ENCODE measurements around the gene APOD.

APOD gene

DNA sequence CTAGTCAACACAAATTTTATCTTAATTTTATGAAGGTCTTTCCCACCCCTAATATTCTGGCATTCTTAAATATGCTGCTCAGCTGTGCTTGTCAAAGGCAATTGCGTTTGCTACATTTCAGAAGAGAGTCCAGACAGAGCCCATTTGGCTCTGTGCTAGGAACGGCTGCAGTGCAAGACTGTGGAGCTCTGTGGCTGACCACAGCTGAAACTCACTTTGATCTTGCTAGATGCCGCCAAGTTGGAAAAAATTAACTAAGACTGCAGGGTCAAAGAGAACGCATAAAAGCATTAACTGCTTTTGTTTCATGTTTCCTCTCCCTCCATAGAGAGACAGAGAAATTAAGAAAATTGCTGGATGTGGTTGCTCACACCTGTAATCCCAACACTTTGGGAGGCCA is 33.0 kb downstream of the APOD start:
- DNase-seq: no peak

DNA sequence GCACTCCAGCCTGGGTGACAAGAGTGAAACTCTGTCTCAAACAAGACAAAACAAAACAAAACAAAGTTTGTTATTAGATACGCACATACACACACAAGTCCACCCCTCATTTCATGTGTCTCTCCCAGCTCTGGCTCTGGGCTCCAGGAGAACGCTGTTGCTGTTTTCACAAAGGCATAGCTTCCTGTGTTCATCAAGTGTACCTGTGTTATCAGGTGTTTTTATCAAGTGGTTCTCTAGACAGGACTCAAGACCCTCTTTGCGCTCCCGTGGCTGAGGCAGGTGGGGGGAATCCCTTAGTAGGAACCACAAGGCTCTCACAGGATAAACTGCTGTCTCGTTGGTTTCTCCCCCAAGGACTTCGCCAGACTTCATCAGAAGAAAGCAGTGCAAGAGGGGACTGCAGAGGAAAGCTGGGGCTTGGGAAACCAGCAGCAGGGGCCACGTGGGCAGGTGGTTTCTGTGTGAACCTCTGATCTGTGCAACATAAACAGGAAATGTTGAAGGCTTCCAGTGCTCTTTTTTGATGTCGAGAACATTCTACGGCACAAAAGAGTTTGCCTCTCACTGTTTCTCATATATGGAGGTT is 33.7 kb downstream of the APOD start:
- DNase-seq: no peak

DNA sequence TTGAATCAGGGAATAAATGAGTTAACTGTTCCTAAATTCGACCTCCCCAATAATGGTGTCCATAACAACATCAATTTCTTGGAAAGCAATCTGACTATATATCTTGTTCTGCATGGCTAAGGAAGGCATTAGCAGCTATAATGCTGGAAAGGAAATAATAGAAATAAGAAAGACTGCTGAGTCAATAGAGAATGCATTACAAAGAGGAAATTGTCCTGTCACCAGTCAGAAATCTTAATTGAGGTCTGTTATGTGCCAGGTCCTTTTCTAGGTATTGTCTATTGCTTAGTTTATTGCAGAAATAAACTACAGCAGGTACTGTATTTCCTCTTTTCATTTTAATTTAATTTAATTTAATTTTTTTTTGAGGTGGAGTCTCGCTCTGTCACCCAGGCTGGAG is 34.8 kb downstream of the APOD start:
- no peak for DNase-seq

GRCh38 chr3:195548501-195548900 is 35.2 kb downstream of the APOD start:
- no peak for DNase-seq

GRCh38 chr3:195548006-195548405 is 35.7 kb downstream of the APOD start:
- no peak for DNase-seq

GRCh38 chr3:195546130-195546560 is 37.6 kb downstream of the APOD start:
- DNase-seq: no peak

DNA sequence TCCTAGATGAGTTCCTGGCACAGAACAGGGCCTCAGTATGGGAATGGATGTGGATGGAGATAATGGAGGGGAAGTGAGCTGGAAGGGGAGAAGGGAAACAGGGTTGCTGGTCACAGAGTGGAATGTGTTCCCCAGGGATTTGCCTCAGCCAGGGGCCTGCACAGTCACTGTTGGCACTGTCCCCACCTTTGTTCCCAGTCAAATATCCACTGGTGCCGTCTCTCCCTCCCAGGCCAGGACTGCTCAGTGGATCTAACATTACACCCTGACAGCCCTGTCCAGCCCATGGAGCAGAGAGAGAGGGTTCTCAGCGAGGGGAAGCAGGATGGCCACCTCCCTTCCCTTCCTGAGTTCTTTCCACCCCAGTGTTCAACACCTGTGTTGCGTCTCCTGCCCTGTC is 39.1 kb downstream of the APOD start:
- DNase-seq: no peak

DNA sequence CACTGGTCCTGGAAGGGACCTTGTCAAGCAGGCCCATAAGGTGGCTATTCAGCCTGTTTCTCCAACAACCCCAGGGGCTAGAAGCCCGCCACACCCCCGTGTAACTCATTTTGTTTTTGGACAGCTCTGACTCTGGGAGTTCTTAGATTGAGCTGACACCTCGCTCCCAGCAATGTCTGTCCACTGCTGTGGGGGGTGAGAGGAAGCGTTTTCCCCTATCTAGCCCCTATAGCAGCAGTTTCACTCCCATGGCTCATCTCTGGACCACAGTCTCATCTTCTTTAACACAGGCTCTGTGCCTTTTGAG is 39.6 kb downstream of the APOD start:
- DNase-seq: no peak

DNA sequence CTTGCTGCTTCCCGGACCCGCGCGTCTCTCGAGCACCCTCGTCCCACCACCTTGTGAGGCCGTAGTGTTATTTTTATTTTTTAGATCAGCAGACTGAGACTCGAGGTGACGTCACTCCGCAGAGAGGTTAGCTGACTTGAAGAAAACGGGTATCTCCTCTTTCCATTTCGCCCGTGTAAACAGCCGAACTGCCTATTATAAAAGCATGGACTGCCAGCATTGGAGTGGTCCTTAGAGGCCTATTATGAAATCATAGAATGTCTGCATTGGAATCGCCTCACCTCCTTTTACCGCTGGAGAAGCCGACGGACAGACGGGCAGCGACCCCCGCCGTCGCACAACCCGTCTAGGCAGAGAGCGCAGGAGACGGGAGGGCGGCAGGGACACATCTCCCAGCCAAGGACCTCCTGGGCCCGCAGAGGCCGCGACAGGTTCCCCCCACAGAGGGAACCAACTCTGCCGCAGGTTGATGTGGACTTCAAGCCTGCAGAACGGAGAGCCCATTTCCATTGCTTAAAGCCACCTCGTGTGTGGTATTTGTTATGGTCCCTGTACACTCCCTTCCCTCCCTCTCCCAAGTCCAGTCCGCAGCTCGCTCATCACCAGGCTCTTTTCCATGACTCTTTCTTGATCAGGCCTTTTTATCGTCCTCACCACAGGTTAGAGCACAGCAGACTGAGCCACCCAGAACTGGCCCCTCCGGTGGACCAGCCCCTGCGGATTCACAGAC is 40.1 kb downstream of the APOD start:
- DNase-seq: no peak

DNA sequence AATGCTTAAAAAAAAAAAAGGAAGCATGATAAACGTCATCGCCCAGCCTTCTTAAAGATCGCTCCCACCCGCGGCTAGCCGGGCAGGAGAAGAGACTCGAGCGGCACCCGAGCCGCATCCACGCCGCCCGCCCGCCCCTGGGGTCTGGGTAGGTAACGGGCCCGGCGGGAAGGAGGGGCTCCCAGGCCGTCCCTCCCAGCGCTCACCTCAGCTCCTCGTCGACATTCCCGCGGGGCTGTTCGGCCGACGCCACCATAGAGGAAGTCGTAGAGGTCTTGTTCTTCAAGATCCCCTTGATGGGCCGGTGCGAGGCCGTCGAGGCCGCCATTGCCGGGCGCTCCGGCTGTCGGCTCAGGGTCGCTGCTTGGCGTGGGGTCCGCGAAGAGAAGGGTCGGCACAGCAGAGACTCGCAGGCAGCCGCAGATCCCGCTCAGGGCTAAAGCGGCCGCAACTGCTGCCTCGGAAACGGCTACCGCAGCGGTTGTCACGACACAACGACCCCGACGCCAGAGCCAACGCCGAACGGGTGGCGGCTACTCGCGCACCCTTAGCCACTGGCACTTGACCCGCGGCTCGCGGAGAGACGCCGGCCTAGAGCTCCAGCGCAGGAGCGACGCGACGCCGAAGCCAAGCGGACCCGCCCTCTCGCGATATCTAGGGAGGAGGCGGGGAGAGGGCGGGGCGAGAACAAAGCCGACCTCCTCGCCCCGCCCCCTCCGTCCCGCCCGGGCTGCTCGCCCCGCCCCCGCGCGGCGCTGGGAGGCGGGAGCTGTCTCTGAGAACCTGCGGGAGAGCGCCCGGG is 40.8 kb downstream of the APOD start, which contains the start of gene PPP1R2:
PPP1R2 (minus strand) TSS at position 628 of the 802 bp plus-strand sequence; CDS start at position 328, 300 bp downstream.
- peak; percentile 92 for DNase-seq

DNA sequence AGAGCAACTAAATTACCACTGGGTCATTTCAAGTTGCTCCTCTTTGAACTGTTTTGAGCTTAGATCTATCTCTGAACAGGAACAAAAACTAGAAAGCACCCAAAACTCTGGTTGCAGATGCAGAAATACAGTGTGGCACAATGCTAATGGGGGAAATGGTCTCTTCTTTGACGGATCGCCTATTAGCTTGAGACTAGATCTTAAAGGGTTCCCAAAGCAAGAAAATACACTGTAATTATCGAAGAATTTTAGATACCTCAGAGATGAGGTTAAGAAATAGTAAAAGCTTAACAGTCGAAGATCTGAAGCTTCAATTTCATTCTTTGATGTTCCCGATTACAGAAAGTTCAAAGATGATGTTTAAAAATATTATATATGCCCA is 41.4 kb downstream of the APOD start:
- DNase-seq: peak; percentile 59

- no peak for DNase-seq
Measured at GRCh38 chr3:195540511-195540910, 43.2 kb downstream of the APOD start.

- no peak for DNase-seq
Measured at GRCh38 chr3:195540027-195540426, 43.7 kb downstream of the APOD start.

GRCh38 chr3:195539479-195539878 is 44.3 kb downstream of the APOD start:
- DNase-seq: no peak

DNA sequence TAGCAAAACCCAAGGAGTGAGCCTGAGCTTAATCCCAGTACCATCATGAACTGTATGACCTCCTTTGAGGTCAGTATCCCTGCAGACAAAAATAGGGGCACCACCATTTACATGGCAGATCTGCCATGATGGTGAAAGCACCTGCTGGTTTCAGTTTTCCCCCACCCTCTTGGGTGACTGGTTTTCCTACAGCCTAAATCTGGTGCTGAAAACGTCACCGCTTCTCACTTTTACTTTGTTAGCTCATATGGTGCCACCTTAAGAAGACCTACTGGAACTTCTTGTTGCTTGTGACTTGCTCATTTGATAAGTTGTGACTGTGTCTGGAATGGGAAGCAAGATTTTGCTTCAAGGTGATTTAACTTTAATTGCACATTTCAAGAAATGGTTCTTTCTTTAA is 45.7 kb downstream of the APOD start:
- DNase-seq: no peak

GRCh38 chr3:195535293-195535692 is 48.4 kb downstream of the APOD start:
- no peak for DNase-seq

DNA sequence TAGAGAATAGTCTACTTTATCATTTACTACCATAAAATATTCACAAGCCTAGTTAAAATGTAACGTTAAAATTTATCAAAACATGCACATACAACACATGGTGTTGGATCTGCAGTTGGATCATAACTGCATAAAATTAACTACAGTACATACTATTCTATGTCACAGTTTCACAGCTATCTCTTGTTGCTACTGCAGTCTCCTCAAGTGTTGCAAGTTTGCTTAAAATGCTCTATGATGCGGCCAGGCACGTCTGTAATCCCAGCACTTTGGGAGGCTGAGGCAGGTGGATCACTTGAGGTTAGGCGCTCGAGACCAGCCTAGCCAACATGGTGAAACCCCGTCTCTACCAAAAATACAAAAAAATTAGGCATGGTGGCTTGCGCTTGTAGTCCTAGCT is 50.9 kb downstream of the APOD start:
- DNase-seq: no peak

- DNase-seq: no peak
Measured at GRCh38 chr3:195532345-195532744, 51.4 kb downstream of the APOD start.

DNA sequence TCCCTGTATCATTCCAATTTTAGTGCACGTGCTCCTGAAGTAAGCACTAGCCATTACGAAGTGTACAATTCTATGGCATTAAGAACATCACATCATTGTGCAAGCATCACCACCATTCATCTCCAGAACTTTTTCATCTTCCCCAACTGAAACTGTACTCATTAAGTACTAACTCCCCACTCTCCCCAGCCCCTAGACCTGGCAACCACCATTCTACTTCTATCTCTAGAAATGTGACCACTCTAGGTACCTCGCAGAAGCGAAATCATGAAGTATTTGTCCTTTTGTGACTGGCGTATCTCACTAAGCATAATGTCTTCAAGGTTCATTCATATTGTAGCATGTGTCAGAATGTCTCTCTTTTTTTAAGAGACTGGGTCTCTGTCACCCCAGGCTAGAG is 52.1 kb downstream of the APOD start:
- DNase-seq: no peak

DNA sequence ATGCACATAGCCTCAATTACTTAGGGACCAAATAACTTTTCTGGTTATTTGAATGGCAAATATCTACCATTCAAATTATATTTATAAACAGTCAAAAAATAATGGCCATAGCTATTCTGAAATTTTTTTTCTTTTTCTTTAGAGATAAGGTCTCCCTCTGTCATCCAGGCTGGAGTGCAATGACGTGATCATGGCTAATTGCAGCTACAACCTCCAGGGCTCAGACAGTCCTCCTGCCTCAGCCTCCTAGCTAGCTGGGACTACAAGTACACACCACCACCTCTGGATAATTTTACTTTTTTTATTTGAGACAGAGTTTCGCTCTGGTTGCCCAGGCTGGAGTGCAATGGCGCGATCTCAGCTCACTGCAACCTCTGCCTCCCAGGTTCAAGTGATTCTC is 57.2 kb downstream of the APOD start:
- no peak for DNase-seq

DNA sequence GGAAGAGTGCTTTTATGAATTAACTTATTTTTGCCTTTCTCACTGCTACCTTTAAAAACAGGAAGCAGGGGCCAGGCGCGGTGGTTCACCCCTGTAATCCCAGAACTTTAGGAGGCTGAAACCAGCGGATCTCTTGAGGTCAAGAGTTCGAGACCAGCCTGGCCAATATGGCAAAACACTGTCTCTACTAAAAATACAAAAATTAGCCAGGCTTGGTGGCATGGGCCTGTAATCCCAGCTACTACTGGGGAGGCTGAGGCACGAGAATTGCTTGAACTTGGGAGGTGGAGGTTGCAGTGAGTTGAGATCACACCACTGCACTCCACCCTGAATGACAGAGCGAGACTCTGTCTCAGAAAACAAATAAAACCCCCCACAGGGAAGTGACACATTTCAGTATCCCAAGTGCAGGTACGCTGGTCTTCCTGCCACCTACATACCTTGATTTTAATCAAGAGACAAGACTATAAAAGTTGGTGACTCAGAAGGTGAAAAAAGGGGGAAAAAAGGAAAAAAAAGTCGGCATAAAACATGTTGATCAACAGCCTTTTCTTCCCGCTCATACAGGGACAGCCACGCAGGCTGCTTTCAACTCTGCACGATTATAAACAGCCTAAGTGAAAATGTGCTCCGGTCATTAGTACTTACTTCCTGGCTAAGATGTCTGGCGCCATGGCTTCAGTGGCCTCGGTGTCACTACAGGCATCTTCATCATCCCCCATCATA is 59.4 kb downstream of the APOD start:
- DNase-seq: no peak

- DNase-seq: peak; percentile 69
Measured at GRCh38 chr3:195522254-195523023, 61.3 kb downstream of the APOD start.

Data from NCI-H1105 treated with DMSO at 0.1 percent for 48 hours (cell line).